Erythroblast (primary cell): Measurements from ENCODE around the gene RPP40.
A peak's percentile ranks its signal among the peaks of the same experiment; 100 is the strongest.

ENCODE experiments used
- DNase-seq, 2 experiments: peaks; one replicate each; lab custom pipeline; 2025; lab: John Stamatoyannopoulos, UW
- GATA1 ChIP-seq: IDR thresholded peaks from 2 replicates; pipeline ENCODE4 v1.6.1; 2011; ENCODE audit warnings: low read depth, mild to moderate bottlenecking, control low read depth, low read length, moderate library complexity
- POLR2A ChIP-seq: IDR thresholded peaks from 2 replicates; pipeline ENCODE4 v1.6.1; 2011; ENCODE audit warnings: mild to moderate bottlenecking, low read length

Gene RPP40

GRCh38 chr6:4969609-4970285, 34.1 kb downstream of the RPP40 start:
- no peak for TF ChIP-seq POLR2A
- TF ChIP-seq GATA1: no peak
- no peak for DNase-seq

GRCh38 chr6:4967301-4968030, 36.4 kb downstream of the RPP40 start:
- TF ChIP-seq GATA1 (no peak), POLR2A (no peak)
- no peak for DNase-seq

GRCh38 chr6:4965562-4966389, 38.1 kb downstream of the RPP40 start:
- DNase-seq: no peak
- TF ChIP-seq POLR2A (no peak), GATA1 (no peak)

DNA sequence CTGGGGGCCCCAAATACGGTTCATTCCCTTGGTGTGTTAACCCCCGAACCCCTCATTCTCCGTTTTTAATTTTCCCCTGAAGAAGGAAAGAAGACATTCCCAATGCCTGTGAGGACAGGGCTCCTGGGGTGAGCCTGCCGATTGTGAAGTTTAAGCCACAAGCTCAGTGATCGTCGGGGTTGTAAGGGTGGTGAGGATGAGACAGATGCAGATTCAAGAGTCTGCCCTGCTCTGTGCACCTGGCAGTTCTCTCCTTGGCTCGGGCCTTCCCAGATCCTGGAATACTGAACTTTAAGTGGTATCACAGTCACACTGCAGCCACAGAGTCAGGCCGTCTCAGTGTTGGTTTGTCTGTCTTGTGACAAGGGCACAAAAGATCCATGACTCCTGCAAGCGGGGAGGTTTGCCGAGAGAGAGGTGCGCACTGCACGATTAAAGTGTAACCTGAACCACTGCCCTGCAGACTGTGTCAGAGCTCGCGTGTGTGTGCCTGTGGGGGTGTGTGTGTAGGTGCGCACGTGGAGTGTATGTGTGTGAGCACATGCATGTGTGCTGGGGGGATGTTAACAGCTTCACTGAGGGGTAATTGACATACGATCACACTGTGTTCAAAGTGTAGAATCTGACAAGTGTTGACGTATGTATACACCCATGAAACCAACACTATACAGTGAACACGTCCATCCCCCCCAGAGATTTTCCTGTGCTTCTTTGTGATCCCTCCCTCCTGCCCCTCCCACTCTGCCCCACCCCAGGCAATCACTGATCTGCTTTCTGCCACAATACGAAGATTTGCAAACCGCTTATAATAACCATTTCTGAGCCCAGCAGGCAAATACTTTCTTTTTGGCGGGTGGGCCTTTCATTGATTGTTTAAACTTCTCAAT, 38.9 kb downstream of the RPP40 start:
- TF ChIP-seq POLR2A (no peak), GATA1 (no peak)
- no peak for DNase-seq

DNA sequence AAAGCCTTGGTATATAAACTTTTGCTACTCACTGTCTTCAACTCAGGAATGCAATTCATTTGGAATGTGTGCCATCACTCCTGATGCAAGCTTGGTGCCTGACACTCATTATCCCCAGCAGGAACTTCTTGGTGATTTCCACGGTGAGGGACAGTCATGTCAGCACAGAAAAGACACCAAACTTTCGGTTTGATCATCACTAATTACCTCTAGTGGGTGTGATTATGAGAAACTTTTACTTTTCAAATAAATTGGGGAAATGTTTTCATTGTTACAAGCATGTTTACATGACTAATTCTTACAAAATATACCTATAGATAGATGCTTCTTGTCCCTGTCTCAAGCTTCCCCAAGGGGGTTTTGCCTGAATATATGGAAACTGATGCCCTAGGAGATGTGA, 40.9 kb downstream of the RPP40 start:
- TF ChIP-seq GATA1 (no peak), POLR2A (no peak)
- no peak for DNase-seq

- no peak for DNase-seq
- no peak for TF ChIP-seq GATA1
- no peak for TF ChIP-seq POLR2A
Observed at GRCh38 chr6:4961322-4962168, 42.3 kb downstream of the RPP40 start.

- TF ChIP-seq POLR2A: no peak
- TF ChIP-seq GATA1: no peak
- no peak for DNase-seq
Observed at GRCh38 chr6:4958624-4959023, 45.2 kb downstream of the RPP40 start.

- TF ChIP-seq POLR2A: no peak
- no peak for TF ChIP-seq GATA1
Observed at GRCh38 chr6:4957521-4958231, 46.2 kb downstream of the RPP40 start.

GRCh38 chr6:4956625-4957024, 47.2 kb downstream of the RPP40 start:
- DNase-seq: no peak
- TF ChIP-seq POLR2A (no peak), GATA1 (no peak)

More at GRCh38 chr6:4957521-4958231, 46.2 kb downstream of the RPP40 start:
- peak in 1 of 2 experiments; percentile 41 for DNase-seq

GRCh38 chr6:4953440-4953839, 50.4 kb downstream of the RPP40 start:
- no peak for DNase-seq

DNA sequence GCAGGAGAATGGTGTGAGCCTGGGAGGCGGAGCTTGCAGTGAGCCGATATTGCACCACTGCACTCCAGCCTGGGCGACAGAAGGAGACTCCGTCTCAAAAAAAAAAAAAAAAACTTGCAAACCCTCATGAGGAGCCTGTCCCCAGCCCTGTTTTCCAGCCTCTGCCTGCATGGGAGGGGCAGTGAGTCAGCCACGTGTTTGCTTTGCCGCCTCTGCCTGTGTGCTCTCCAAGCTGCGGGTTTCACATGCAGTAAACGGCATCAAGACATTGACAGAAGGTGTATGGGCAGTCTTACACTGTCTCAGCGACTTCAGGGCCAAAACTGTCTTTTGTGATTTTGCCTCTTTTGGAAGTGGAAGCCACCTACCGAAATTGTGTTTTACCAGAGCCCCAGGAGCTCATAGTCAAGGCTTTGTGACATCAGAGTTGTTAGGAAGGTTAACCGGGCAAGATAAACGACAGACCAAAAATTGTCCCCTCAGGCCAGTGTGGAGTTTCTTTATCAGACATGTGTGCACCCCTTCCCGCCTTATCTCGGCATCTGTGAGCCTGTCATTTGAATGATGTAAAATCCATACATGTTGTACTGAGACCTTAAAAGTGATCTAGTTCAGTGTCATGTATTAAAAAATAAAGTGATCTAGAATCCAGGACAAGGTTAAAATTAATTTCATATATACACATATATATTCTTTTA, 52.9 kb downstream of the RPP40 start:
- TF ChIP-seq POLR2A: no peak
- no peak for TF ChIP-seq GATA1
- peak; percentile 16 to 45 for DNase-seq

More at GRCh38 chr6:4953440-4953839, 50.4 kb downstream of the RPP40 start:
- TF ChIP-seq GATA1: no peak
- no peak for TF ChIP-seq POLR2A
